ENCODE results near the gene ICA1L. TPM values are rescaled to one million over a fixed set of nuclear protein-coding genes. Genes with fewer than 3 reads are reported as not detected.
A peak's percentile ranks its signal among the peaks of the same experiment; 100 is the strongest.
"Not testable (repeated sequence)": the region's sequence is repeated elsewhere in the genome, so short reads cannot be mapped to it uniquely, and the experiment has no call there.

The ICA1L gene
- total RNA-seq, 1 experiment from 2014 or later: 4.5 TPM

- H3K4me2 ChIP-seq (ENCODE audit: insufficient read depth, insufficient read length, low read length): no peak overlapping the region
- H2BK15ac ChIP-seq (ENCODE audit: low read depth, low read length): no peak overlapping the region
- no peak overlapping the region for H2BK5ac ChIP-seq (ENCODE audit: insufficient read length, low read length)
- Mint-ChIP-seq H3K4me1 (peaks cover 10 to 14% of the 10 kb centered on the region in 2 experiments), H3K27ac (no peak overlapping the region), H3K36me3 (ENCODE audit: insufficient read depth in 1 of 3, low read depth in 3 of 3) (peaks cover 7 to 23% (median 21%) of the 10 kb centered on the region in 3 experiments), H3K4me3 (no peak overlapping the region), H3K27me3 (ENCODE audit: low read depth) (no peaks in the 10 kb centered on the region), H3K9me3 (peaks cover 13 to 17% of the 10 kb centered on the region in 2 experiments)
- H3K27me3 ChIP-seq (ENCODE audit: insufficient read depth, low read length): no peaks in the 10 kb centered on the region
- H3K56ac ChIP-seq (ENCODE audit: insufficient read length, low read depth, low read length): no peak overlapping the region
- no peaks in the 10 kb centered on the region for H3K23me2 ChIP-seq (ENCODE audit: insufficient read length, low read depth, low read length, poor library complexity, severe bottlenecking)
- no peak for TF ChIP-seq CTCF (conservative IDR thresholded peaks at IDR 0.05)
- H3K79me1 ChIP-seq (ENCODE audit: insufficient read depth, low read depth, low read length, poor library complexity, severe bottlenecking): no peaks in the 10 kb centered on the region
- H4K91ac ChIP-seq (ENCODE audit: insufficient read length, low read depth, low read length): no peak overlapping the region
- no peak overlapping the region for H3K23ac ChIP-seq (ENCODE audit: insufficient read length, low read depth, low read length)
- WGBS (ENCODE audit: extremely low coverage, insufficient read length, low lambda C conversion rate): no CpG with 5 or more reads among the region's 3 CpGs
- H2AFZ ChIP-seq (ENCODE audit: low read length): no peak overlapping the region
- no peaks in the 10 kb centered on the region for H4K20me1 ChIP-seq (ENCODE audit: control insufficient read depth, insufficient read depth, insufficient read length)
- DNase-seq: no peak
- H2AK5ac ChIP-seq (ENCODE audit: insufficient read length, low read length): no peak overlapping the region
- no peaks in the 10 kb centered on the region for H3K4me1 ChIP-seq (ENCODE audit: insufficient read depth, low read length)
- no peak overlapping the region for H2BK20ac ChIP-seq (ENCODE audit: low read depth, low read length, poor library complexity, severe bottlenecking)
- no peak overlapping the region for H4K8ac ChIP-seq (replicated peaks; ENCODE audit: insufficient read length, low read depth, low read length)
- H2BK12ac ChIP-seq (ENCODE audit: insufficient read length, low read depth, low read length): no peak overlapping the region
- H3K79me2 ChIP-seq (ENCODE audit: insufficient read depth, low read length): no peaks in the 10 kb centered on the region
- H3T11ph ChIP-seq (ENCODE audit: low read length): no peak overlapping the region
- no peak overlapping the region for H4K5ac ChIP-seq (ENCODE audit: insufficient read length, low read depth, low read length)
- H3K9ac ChIP-seq (ENCODE audit: extremely low read depth, insufficient read length, low read length): no peak overlapping the region
- no peak overlapping the region for H3K14ac ChIP-seq (ENCODE audit: insufficient read depth, low read length)
- no peaks in the 10 kb centered on the region for H3K9me3 ChIP-seq (ENCODE audit: control insufficient read depth, low read depth, low read length)
- H2BK120ac ChIP-seq (ENCODE audit: low read depth, low read length, poor library complexity, severe bottlenecking): no peak overlapping the region
- no peak overlapping the region for H3K27ac ChIP-seq (ENCODE audit: insufficient read length, low read depth, low read length)
- H3K4ac ChIP-seq (ENCODE audit: low read depth, low read length): no peak overlapping the region
- H3K18ac ChIP-seq (ENCODE audit: insufficient read length, low read depth, low read length): no peak overlapping the region
Observed at GRCh38 chr2:202808754-202809153, 62.8 kb downstream of the ICA1L start.

GRCh38 chr2:202807431-202808138, 64.0 kb downstream of the ICA1L start:
- H4K5ac ChIP-seq (ENCODE audit: insufficient read length, low read depth, low read length); H3K27ac ChIP-seq (ENCODE audit: insufficient read length, low read depth, low read length); H2BK15ac ChIP-seq (ENCODE audit: low read depth, low read length); H2BK5ac ChIP-seq (ENCODE audit: insufficient read length, low read length); H3K9me3 ChIP-seq (ENCODE audit: control insufficient read depth, low read depth, low read length); H4K20me1 ChIP-seq (ENCODE audit: control insufficient read depth, insufficient read depth, insufficient read length); H3K23me2 ChIP-seq (ENCODE audit: insufficient read length, low read depth, low read length, poor library complexity, severe bottlenecking); H2AK5ac ChIP-seq (ENCODE audit: insufficient read length, low read length); H3K56ac ChIP-seq (ENCODE audit: insufficient read length, low read depth, low read length); H3K27me3 ChIP-seq (ENCODE audit: insufficient read depth, low read length); H2AFZ ChIP-seq (ENCODE audit: low read length); H3K4me1 ChIP-seq (ENCODE audit: insufficient read depth, low read length); H3K9ac ChIP-seq (ENCODE audit: extremely low read depth, insufficient read length, low read length); H4K91ac ChIP-seq (ENCODE audit: insufficient read length, low read depth, low read length); H2BK20ac ChIP-seq (ENCODE audit: low read depth, low read length, poor library complexity, severe bottlenecking); H3K14ac ChIP-seq (ENCODE audit: insufficient read depth, low read length); H3T11ph ChIP-seq (ENCODE audit: low read length); H3K79me2 ChIP-seq (ENCODE audit: insufficient read depth, low read length); H3K4ac ChIP-seq (ENCODE audit: low read depth, low read length); H2BK12ac ChIP-seq (ENCODE audit: insufficient read length, low read depth, low read length); H3K4me2 ChIP-seq (ENCODE audit: insufficient read depth, insufficient read length, low read length); H3K4me3 Mint-ChIP-seq; H3K23ac ChIP-seq (ENCODE audit: insufficient read length, low read depth, low read length); H3K18ac ChIP-seq (ENCODE audit: insufficient read length, low read depth, low read length); H3K27me3 Mint-ChIP-seq (ENCODE audit: low read depth); H2BK120ac ChIP-seq (ENCODE audit: low read depth, low read length, poor library complexity, severe bottlenecking); H4K8ac ChIP-seq (replicated peaks; ENCODE audit: insufficient read length, low read depth, low read length); H3K79me1 ChIP-seq (ENCODE audit: insufficient read depth, low read depth, low read length, poor library complexity, severe bottlenecking): not testable (repeated sequence)
- peak overlapping the region in 1 of 3 experiments; percentile 39; a peak in 1 of 7 replicates for H3K27ac Mint-ChIP-seq
- H3K9me3 Mint-ChIP-seq: peaks cover 13 to 17% of the 10 kb centered on the region in 2 experiments
- peaks cover 7 to 22% (median 20%) of the 10 kb centered on the region in 3 experiments for H3K36me3 Mint-ChIP-seq (ENCODE audit: insufficient read depth in 1 of 3, low read depth in 3 of 3)
- no CpG with 5 or more reads among the region's 1 CpG for WGBS (ENCODE audit: extremely low coverage, insufficient read length, low lambda C conversion rate)
- H3K4me1 Mint-ChIP-seq: peaks cover 9 to 14% of the 10 kb centered on the region in 2 experiments
- DNase-seq: peak; percentile 29
